Fibroblast of villous mesenchyme (primary cell): ENCODE measurements around the gene DTNB. TPM values are rescaled to one million over a fixed set of nuclear protein-coding genes. Genes with fewer than 3 reads are reported as not detected.

Source experiments
- DNase-seq: peaks from one replicate; pipeline ENCODE4 v3.0.0-alpha.2; 2010; ENCODE audit warnings: low read depth
- H3K4me3 ChIP-seq: 2 replicates; pipeline ENCODE4 v1.5.1; 2011; ENCODE audit warnings: low read depth, mild to moderate bottlenecking, low read length
- CTCF ChIP-seq: IDR thresholded peaks from 2 replicates; pipeline ENCODE4 v1.5.1; 2012; ENCODE audit warnings: low read depth, mild to moderate bottlenecking, low read length; ENCODE audit not compliant: insufficient read depth
- total RNA-seq: library from RNA; depleted of rRNA; stranded (reverse); fragments of >200 nt; gene quantifications from 2 replicates; pipeline ENCODE4 v1.2.3, GENCODE V29; 2012

The DTNB gene
- total RNA-seq, 1 donor = 5.2 TPM

- no peak overlapping the region for H3K4me3 ChIP-seq
These were observed 11.4 kb upstream of the DTNB start for GRCh38 chr2:25684577-25685473.

GRCh38 chr2:25682082-25682481 is 8.7 kb upstream of the DTNB start:
- no peak overlapping the region for H3K4me3 ChIP-seq
- DNase-seq = no peak
- TF ChIP-seq CTCF = no peak

More at GRCh38 chr2:25684577-25685473, 11.4 kb upstream of the DTNB start:
- no peak for DNase-seq
- TF ChIP-seq CTCF = no peak

- TF ChIP-seq CTCF = no peak
- H3K4me3 ChIP-seq = no peak overlapping the region
- no peak for DNase-seq
These were observed 4.5 kb upstream of the DTNB start for GRCh38 chr2:25677877-25678276.

- TF ChIP-seq CTCF = no peak
- DNase-seq = no peak
These were observed 643 bp upstream of the DTNB start for GRCh38 chr2:25674077-25674362.

GRCh38 chr2:25672494-25673299 is 680 bp downstream of the DTNB start:
- peak overlapping the region; percentile 56 for H3K4me3 ChIP-seq
- no peak for DNase-seq

More at GRCh38 chr2:25674077-25674362, 643 bp upstream of the DTNB start:
- peak overlapping the region; percentile 59 for H3K4me3 ChIP-seq

GRCh38 chr2:25671622-25672021 is 1.8 kb downstream of the DTNB start:
- no peak overlapping the region for H3K4me3 ChIP-seq
- no peak for TF ChIP-seq CTCF
- no peak for DNase-seq

More at GRCh38 chr2:25672494-25673299, 680 bp downstream of the DTNB start:
- no peak for TF ChIP-seq CTCF
